GM23248 (cell line): ENCODE measurements around the gene BNIP3.

Experiments
- EZH2 ChIP-seq: fragments of 200-600 bp; sonication (generic); IDR thresholded peaks from 2 replicates; pipeline ENCODE4 v1.6.1; 2018; ENCODE audit warnings: antibody characterized with exemption, mild to moderate bottlenecking; ENCODE audit not compliant: insufficient read depth, poor library complexity, severe bottlenecking
- EZH2phosphoT487 ChIP-seq: fragments of 200-600 bp; sonication (generic); IDR thresholded peaks from 2 replicates; pipeline ENCODE4 v1.6.1; 2018; ENCODE audit warnings: antibody characterized with exemption, moderate library complexity, mild to moderate bottlenecking, low read depth; ENCODE audit not compliant: insufficient read depth

- TF ChIP-seq EZH2phosphoT487, result no peak
- TF ChIP-seq EZH2, result no peak
Measured at GRCh38 chr10:131946880-131947279, 34.8 kb downstream of the BNIP3 start.
